GM12874 (cell line): ENCODE results near the gene P2RX5.

ENCODE experiments used
- TF ChIP-seq, protein P1 (sequence below): IDR thresholded peaks from 2 replicates; pipeline ENCODE4 v1.5.1; 2011; ENCODE audit warnings: low read depth, mild to moderate bottlenecking, control low read depth, low read length, moderate library complexity; ENCODE audit not compliant: insufficient read depth

Gene P2RX5

DNA sequence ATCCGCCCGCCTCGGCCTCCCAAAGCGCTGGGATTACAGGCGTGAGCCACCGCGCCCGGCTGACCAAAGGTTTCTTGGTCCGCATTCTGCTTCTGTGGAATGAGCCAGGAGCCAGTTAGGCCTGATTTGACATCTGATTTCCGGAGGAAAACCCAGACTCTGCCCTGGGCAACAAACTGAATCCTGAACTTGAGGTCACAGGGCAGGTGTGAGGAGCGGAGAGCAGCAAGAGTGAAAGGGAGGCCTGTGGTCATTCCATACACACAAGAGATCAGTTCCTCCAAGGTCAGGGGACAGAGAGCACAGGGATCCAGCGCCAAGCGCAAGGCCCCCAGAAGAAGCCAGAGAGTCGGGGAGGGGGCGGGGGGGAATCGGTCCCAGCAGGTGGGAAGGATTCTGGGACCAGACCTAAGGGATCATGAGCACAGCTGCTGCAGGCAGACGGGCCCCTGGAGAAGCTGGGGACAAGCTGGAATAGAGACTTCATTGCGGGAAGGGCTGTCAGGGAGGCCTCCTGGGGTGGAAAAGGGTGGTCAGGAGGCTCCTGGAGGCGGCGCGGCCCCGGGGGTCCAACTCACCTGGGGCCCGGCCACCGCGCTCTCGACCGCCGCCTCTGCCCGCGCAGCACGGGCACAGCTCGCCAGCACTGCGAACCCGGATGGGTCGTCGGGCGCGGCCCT is 60.3 kb downstream of the P2RX5 start:
- TF ChIP-seq, protein P1, sequence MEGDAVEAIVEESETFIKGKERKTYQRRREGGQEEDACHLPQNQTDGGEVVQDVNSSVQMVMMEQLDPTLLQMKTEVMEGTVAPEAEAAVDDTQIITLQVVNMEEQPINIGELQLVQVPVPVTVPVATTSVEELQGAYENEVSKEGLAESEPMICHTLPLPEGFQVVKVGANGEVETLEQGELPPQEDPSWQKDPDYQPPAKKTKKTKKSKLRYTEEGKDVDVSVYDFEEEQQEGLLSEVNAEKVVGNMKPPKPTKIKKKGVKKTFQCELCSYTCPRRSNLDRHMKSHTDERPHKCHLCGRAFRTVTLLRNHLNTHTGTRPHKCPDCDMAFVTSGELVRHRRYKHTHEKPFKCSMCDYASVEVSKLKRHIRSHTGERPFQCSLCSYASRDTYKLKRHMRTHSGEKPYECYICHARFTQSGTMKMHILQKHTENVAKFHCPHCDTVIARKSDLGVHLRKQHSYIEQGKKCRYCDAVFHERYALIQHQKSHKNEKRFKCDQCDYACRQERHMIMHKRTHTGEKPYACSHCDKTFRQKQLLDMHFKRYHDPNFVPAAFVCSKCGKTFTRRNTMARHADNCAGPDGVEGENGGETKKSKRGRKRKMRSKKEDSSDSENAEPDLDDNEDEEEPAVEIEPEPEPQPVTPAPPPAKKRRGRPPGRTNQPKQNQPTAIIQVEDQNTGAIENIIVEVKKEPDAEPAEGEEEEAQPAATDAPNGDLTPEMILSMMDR = 0 out of 2 replicates have a peak, but pooled peaks have one; percentile 7

DNA sequence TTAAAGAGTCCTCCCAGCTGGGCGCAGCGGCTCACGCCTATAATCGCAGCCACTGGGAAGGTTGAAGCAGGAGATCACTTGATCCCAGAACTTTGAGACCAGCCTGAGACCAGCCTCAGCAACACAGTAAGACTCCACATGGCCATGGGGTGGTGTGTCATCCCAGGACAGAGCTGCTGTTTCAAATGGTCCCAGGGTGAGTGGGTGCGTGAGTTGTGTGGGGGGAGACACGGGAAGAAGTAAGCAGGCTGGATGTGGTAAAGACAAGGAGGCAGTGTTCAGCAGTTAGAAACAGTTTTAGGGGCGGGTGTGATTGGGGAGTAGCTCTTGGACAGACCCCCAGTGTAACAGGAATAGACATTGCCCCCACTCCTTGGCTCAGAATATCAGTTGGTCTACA is 63.7 kb downstream of the P2RX5 start:
- TF ChIP-seq, protein P1 = no peak

DNA sequence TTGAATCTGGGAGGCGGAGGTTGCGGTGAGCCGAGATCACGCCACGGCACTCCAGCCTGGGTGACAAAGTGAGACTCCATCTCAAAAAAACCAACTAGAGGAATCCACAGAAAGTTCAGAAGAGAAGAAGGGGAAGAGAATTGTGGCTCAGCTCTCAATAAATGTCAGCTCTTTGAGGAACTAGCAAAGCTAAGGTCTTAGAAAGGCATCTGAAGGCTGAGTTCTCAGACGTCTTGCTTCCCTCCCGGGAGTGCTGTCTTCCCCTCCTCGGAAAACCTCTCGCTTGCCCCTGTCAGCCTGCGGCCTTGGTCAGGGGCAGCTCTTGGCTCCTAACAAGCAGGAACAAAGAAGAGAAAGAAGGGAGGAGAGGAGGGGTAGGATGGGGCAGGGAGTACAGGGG is 65.2 kb downstream of the P2RX5 start:
- TF ChIP-seq, protein P1 = no peak

DNA sequence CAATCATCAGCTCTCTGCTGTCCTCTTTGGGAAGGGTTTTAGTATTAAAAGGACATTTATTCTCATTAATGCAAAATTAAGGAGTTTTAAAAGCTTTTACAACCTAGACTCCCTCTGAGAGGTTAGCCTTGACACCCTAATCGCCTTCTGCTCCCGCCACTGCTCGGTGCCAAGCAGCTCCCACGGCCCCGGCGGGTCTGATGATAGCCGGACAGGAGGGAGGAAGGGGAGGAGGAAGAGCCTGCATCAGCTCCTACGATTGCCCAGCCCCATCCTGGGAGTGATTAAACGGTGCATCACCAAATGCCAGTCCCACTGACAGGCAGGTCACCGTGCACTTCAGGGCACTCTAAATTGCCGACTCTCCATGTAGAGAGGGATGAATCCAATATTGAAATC is 68.2 kb downstream of the P2RX5 start:
- TF ChIP-seq, protein P1 = no peak

DNA sequence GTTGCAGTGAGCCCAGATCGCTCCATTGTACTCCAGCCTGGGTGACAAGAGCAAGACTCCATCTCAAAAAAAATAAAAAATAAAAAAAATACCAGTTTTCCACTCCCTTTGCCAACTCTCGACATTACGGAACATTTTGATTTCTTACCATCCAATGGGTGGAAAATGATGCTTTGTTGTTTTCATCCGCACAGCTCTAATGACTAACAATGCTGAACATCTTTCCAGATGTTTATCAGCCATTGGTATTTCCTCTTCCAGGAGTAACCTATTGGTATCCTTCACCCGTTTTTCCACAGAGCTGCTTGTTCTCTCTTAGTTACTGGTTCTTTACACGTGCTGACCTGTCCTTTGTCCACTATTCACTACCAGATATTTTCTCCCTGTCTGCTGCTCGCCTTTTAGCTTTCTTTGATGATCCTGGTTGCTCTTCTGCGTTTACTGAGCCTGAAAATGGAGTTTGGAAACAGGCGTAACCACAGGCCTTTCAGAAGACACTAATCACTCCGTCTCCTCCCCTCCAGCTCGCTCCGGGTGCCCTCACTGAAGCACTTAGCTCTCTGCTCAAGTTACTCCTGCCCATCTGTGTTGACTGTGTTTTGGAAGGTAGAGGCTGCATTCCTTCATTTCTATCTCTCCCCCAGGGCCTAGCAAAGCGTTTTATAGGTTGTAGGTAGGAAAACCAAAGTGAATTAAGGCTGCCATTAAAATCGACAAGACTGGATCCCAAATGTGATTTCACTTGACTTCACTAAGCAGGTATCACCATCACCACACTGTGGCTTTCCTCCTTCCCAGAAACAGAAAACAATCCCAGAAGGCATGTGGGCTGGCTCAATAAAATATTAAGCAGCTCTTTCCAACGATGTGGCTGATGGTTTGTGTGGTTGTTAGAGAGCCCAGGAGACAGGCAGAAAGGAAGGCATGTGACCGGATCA is 68.9 kb downstream of the P2RX5 start:
- TF ChIP-seq, protein P1 = no peak
